COLO668 (cell line): ENCODE results near the gene SMTNL1.

ENCODE experiments used
- DNase-seq: peaks from one replicate; lab custom pipeline; 2025; ENCODE audit not compliant: unreplicated experiment; lab: John Stamatoyannopoulos, UW

SMTNL1 gene

GRCh38 chr11:57586711-57587245, 49.4 kb downstream of the SMTNL1 start:
- DNase-seq: no peak

DNA sequence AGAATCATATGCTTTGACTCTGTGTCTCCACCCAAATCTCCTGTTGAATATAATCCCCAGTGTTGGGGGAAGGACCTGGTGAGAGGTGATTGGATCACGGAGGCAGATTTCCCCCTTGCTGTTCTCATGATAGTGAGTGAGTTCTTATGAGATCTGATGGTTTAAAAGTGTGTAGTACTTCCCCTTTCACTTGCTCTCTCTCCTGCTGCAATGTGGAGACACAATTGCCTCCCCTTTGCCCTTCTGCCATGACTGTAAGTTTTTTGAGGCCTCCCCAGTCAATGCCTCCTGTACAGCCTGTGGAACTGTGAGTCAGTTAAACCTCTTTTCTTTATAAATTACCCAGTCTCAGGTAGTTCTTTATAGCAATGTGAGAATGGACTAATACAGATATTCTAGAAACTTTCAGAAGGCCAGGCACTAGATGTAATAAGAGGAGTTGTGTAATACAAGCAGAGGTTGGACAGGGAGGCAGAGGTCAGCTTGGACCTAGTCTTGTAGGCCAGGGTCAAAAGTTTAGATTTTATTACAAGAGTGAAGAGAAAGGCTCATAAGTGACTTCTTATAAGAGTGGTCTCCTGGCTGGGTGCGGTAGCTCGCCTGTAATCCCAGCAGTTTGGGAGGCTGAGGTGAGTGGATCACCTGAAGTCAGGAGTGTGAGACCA, 50.8 kb downstream of the SMTNL1 start:
- no peak for DNase-seq

GRCh38 chr11:57596266-57596885, 59.0 kb downstream of the SMTNL1 start:
- DNase-seq: no peak

GRCh38 chr11:57597461-57597915, 60.1 kb downstream of the SMTNL1 start, which contains the start of gene SERPING1:
Gene SERPING1 (plus strand): TSS chr11:57597685. CDS start chr11:57598271, 586 bp downstream.
- DNase-seq: no peak

- DNase-seq: no peak
Measured at GRCh38 chr11:57597916-57598830, 60.8 kb downstream of the SMTNL1 start.

GRCh38 chr11:57598831-57599155, 61.4 kb downstream of the SMTNL1 start:
- DNase-seq: no peak

DNA sequence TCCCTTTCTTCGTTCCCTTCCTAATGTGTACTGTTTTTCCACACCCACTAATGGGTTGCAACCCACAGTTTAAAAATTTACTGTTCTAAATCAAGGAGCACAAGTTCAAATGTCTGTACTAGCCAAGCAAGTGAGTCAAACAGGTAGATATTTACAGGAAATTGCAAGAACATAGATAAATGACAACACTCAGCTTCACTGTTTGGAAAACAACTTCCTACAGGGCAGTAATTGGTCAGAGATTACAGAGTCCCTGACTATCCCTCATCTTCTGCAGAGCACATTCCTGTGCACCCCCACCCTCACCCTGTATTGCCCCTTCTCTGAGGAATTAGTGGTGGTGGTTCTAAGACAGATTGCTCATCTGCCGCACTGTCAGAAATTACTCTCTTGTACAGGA, 62.0 kb downstream of the SMTNL1 start:
- no peak for DNase-seq
